Adrenal gland (tissue), 12 donors: ENCODE data around the gene CCDC83. TPM values are rescaled to one million over a fixed set of nuclear protein-coding genes. Genes with fewer than 3 reads are reported as not detected.

ENCODE experiments used
- DNase-seq, 7 donors: peaks; one replicate each; pipeline ENCODE4 v3.0.0-alpha.2; 2019 to 2020
- H3K27ac ChIP-seq, 5 donors: fragments of 200-600 bp; sonication (generic) in 4 of 5; 1 replicate in 3 of 5; 2 replicates in 2 of 5; pipeline versions ENCODE4 v1.5.1 to v1.8.0; 2016 to 2020; ENCODE audit warnings: mild to moderate bottlenecking in 1 of 5
- H3K27me3 ChIP-seq: fragments of 200-600 bp; 2 replicates; pipeline ENCODE4 v1.8.0; 2021
- H3K36me3 ChIP-seq, 2 donors: fragments of 200-600 bp; replicated peaks in 1 of 2; 1 replicate in 1 of 2; 2 replicates in 1 of 2; pipeline versions ENCODE4 v1.5.1 to v1.8.0; 2018 to 2022
- H3K4me1 ChIP-seq, 2 donors: fragments of 200-600 bp; replicated peaks in 1 of 2; 1 replicate in 1 of 2; 2 replicates in 1 of 2; pipeline versions ENCODE4 v1.5.1 to v1.8.0; 2018 to 2021
- H3K4me3 ChIP-seq, 4 donors: fragments of 200-600 bp; sonication (generic) in 3 of 4; one replicate each; pipeline ENCODE4 v1.5.1; 2016 to 2018
- H3K9me3 ChIP-seq, 3 donors: fragments of 200-600 bp; sonication (generic) in 1 of 3; replicated peaks in 1 of 3; 1 replicate in 2 of 3; 2 replicates in 1 of 3; pipeline versions ENCODE4 v1.5.1 to v1.8.0; 2016 to 2021
- POLR2A ChIP-seq, 2 donors: fragments of 450-650 bp; IDR thresholded peaks; one replicate each; pipeline ENCODE4 v1.6.1; 2017; ENCODE audit warnings: antibody characterized with exemption in 2 of 2, mild to moderate bottlenecking in 2 of 2, moderate library complexity in 1 of 2
- WGBS, 4 donors: extraction: QIAGEN DNeasy Blood & Tissue Kit in 2 of 4; methylation state at CpG; one replicate each; pipeline versions ENCODE4 v1.1.5 to v1.1.7; 2013 to 2017; 5-methylcytosine and 5-hydroxymethylcytosine counted together
- intact Hi-C, 2 donors: fragments of 100-400 bp; cut with DNase I; formaldehyde crosslinking; loops; one replicate each; pipeline versions ENCODE4 v1.14.1 to v1.15.0; 2022 to 2023
- polyA plus RNA-seq, 3 donors: library from polyadenylated mRNA; stranded (reverse); fragments of 200-250 nt in 2 of 3; fragments of 350-450 nt in 1 of 3; fragmentation: Illumina TruSeq in 1 of 3; extraction: RNeasy Lipid Tissue Mini Kit (QIAGEN cat#74804) in 1 of 3; gene quantifications; one replicate each; pipeline ENCODE4 v1.2.3, GENCODE V29; 2013 to 2014
- total RNA-seq, 9 donors: library from RNA; depleted of rRNA in 4 of 9; stranded (reverse); fragments of >200 nt in 4 of 9; fragments of 120-200 nt in 1 of 9; fragmentation: NEBNext Ultra II Directional in 1 of 9; extraction: Animal tissue kit (Norgen Biotek cat#: 25700) in 1 of 9; gene quantifications; one replicate each; pipeline versions ENCODE4 v1.1.0 to v1.2.4, GENCODE V29; 2013 to 2023
- TF ChIP-seq, protein P1 (sequence below), 6 experiments: fragments of 450-650 bp in 4 of 6; fragments of 200-600 bp in 2 of 6; sonication (generic) in 1 of 6; IDR thresholded peaks; 1 replicate in 5 of 6; 2 replicates in 1 of 6; pipeline versions ENCODE4 v1.5.1 to v1.8.0; 2016 to 2021; ENCODE audit warnings: antibody characterized with exemption in 6 of 6, mild to moderate bottlenecking in 2 of 6, moderate library complexity in 1 of 6
- donor health status: healthy with polysubstance abuse.
- donor health status: Bipolar disorder and iron deficiency.
- donor health status: DM: yes; HTN: yes; CAD: no.
- donor health status: DM: no; HTN: no; CAD: no.
- donor health status: DM: no; HTN: no; CAD: no.
- donor health status: DM: yes; HTN: yes; CAD: no.

The CCDC83 gene
- total and polyA plus RNA-seq, 12 donors = not detected

DNA sequence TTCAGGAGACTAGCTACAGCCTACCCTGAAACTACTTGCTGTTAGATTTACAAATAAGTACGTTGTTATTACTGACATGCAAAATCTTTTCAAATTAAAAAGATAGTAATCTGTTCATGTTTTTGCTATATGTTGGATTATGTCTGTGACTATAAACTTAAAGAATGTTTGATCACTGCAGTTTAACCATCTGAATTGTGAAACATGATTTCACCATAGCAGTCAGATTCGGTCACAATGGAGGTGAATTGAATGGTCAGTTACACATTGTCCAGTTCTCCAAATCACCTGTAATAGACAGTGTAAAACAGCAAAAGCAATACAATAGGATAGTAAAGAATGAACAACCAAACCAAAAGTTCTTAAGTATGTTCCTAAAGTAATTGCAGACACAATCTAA is 43.3 kb downstream of the CCDC83 start:
- Histone ChIP-seq H3K4me3 (no peak overlapping the region), H3K27ac (no peak overlapping the region), H3K36me3 (no peaks in the 10 kb centered on the region), H3K9me3 (no peaks in the 10 kb centered on the region), H3K4me1 (no peaks in the 10 kb centered on the region), H3K27me3 (no peaks in the 10 kb centered on the region)
- no peak for TF ChIP-seq POLR2A (IDR thresholded peaks at IDR 0.05)
- TF ChIP-seq, protein P1, sequence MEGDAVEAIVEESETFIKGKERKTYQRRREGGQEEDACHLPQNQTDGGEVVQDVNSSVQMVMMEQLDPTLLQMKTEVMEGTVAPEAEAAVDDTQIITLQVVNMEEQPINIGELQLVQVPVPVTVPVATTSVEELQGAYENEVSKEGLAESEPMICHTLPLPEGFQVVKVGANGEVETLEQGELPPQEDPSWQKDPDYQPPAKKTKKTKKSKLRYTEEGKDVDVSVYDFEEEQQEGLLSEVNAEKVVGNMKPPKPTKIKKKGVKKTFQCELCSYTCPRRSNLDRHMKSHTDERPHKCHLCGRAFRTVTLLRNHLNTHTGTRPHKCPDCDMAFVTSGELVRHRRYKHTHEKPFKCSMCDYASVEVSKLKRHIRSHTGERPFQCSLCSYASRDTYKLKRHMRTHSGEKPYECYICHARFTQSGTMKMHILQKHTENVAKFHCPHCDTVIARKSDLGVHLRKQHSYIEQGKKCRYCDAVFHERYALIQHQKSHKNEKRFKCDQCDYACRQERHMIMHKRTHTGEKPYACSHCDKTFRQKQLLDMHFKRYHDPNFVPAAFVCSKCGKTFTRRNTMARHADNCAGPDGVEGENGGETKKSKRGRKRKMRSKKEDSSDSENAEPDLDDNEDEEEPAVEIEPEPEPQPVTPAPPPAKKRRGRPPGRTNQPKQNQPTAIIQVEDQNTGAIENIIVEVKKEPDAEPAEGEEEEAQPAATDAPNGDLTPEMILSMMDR (IDR thresholded peaks at IDR 0.05) = no peak
- no peak for DNase-seq
- intact Hi-C loops = no loop called here
- 46 to 89% (median 56%) methylated on average over 2 of the region's 2 CpGs for WGBS, 4 donors

DNA sequence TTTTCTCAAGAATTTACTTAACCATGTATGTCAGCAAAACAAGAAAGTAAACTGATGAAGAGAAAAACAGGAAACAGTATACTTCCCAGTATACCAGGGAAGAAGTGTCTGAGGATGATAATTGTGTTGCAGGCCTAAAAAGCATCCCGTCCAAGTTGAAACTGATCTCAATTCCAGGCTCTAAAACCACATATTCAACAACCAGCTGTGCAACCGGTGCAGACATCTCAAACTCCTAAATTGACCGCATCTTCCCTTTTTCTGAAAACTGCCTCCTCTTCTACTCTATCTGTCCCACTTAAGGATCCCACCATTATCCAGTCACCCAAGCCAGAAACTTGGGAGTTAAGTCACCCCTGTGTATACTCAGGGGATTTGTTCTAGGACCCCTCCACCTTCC is 47.2 kb downstream of the CCDC83 start:
- no peaks in the 10 kb centered on the region for H3K27me3 ChIP-seq
- no peak overlapping the region for H3K27ac ChIP-seq
- intact Hi-C loops = no loop called here
- no peak for TF ChIP-seq POLR2A (IDR thresholded peaks at IDR 0.05)
- TF ChIP-seq, protein P1 (IDR thresholded peaks at IDR 0.05) = no peak
- no peaks in the 10 kb centered on the region for H3K9me3 ChIP-seq
- H3K36me3 ChIP-seq = no peaks in the 10 kb centered on the region
- WGBS, 4 donors = 78 to 88% (median 82%) methylated on average over 3 of the region's 3 CpGs
- no peak overlapping the region for H3K4me3 ChIP-seq
- H3K4me1 ChIP-seq = no peaks in the 10 kb centered on the region
- no peak for DNase-seq

DNA sequence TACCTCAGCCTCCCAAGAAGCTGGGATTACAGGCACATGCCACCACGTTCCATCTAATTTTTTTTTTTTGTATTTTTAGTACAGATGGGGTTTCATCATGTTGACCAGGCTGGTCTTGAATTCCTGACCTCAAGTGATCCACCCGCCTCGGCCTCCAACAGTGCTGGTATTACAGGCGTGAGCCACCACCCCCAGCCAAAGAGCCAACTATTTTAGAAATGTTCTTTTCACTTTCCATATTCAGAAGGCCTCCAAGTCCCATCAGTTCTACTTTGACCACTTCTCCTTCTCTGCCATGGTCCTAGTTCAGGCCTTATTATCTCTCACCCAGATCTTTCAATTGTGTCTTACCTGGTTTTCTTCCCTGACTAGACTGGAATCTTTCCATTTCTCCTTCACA is 48.2 kb downstream of the CCDC83 start:
- intact Hi-C loops = no loop called here

DNA sequence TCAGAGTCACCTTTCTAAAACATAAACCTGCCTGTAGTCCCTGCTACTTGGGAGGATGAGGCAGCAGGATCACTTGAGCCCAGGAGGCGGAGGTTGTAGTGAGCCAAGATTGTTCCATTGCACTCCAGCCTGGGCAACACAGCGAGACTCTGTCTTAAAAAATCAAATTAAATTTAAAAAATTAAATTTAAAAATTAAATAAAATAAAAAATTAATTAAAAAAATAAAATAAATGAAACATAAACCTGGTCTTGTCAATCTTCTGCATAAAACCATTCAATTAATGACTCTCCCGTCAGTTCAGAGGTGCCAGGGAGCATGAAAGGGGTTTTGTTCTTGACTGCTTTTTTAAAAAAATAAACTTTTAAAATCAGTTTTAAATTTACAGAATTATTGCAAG is 48.6 kb downstream of the CCDC83 start:
- Histone ChIP-seq H3K4me1 (no peaks in the 10 kb centered on the region), H3K36me3 (no peaks in the 10 kb centered on the region), H3K9me3 (no peaks in the 10 kb centered on the region), H3K4me3 (no peak overlapping the region), H3K27me3 (no peaks in the 10 kb centered on the region), H3K27ac (no peak overlapping the region)
- intact Hi-C loops = no loop called here
- no peak for DNase-seq
- WGBS, 4 donors = 95 to 98% (median 97%) methylated on average over 3 of the region's 3 CpGs
- TF ChIP-seq, protein P1 (IDR thresholded peaks at IDR 0.05) = no peak
- TF ChIP-seq POLR2A (IDR thresholded peaks at IDR 0.05) = no peak

More for the DNA sequence above, 48.2 kb downstream of the CCDC83 start:
- Histone ChIP-seq H3K27me3 (no peaks in the 10 kb centered on the region), H3K9me3 (no peaks in the 10 kb centered on the region), H3K4me1 (no peaks in the 10 kb centered on the region), H3K4me3 (no peak overlapping the region), H3K36me3 (no peaks in the 10 kb centered on the region), H3K27ac (no peak overlapping the region)
- TF ChIP-seq POLR2A (IDR thresholded peaks at IDR 0.05) = no peak
- TF ChIP-seq, protein P1 (IDR thresholded peaks at IDR 0.05) = no peak
- no peak for DNase-seq
- 76 to 87% (median 82%) methylated on average over 4 of the region's 4 CpGs for WGBS, 4 donors
